Omental fat pad (tissue), 4 donors: Measurements from ENCODE around the gene INTS1. TPM values are rescaled to one million over a fixed set of nuclear protein-coding genes. Genes with fewer than 3 reads are reported as not detected.

ENCODE experiments used
- ATAC-seq: fragments of 150-250 bp; one replicate; pipeline ENCODE4 v1.9.1; 2016; ENCODE audit warnings: mild to moderate bottlenecking, moderate library complexity; ENCODE audit not compliant: low FRiP score
- DNase-seq: peaks from one replicate; pipeline ENCODE4 v3.0.0-alpha.2; 2019; ENCODE audit warnings: low spot score
- total RNA-seq, 4 donors: library from RNA; depleted of rRNA; stranded (reverse); fragments of >200 nt; gene quantifications; one replicate each; pipeline ENCODE4 v1.1.0, GENCODE V29; 2016
- TF ChIP-seq, protein P1 (sequence below), 3 donors: fragments of 450-650 bp; IDR thresholded peaks; one replicate each; pipeline ENCODE4 v1.5.1; 2016 to 2017; ENCODE audit warnings: antibody characterized with exemption in 3 of 3, mild to moderate bottlenecking in 3 of 3, moderate library complexity in 2 of 3

INTS1 gene
- total RNA-seq, 4 donors from 2014 or later = 22.4 to 39.4 (median 32.0) TPM

DNA sequence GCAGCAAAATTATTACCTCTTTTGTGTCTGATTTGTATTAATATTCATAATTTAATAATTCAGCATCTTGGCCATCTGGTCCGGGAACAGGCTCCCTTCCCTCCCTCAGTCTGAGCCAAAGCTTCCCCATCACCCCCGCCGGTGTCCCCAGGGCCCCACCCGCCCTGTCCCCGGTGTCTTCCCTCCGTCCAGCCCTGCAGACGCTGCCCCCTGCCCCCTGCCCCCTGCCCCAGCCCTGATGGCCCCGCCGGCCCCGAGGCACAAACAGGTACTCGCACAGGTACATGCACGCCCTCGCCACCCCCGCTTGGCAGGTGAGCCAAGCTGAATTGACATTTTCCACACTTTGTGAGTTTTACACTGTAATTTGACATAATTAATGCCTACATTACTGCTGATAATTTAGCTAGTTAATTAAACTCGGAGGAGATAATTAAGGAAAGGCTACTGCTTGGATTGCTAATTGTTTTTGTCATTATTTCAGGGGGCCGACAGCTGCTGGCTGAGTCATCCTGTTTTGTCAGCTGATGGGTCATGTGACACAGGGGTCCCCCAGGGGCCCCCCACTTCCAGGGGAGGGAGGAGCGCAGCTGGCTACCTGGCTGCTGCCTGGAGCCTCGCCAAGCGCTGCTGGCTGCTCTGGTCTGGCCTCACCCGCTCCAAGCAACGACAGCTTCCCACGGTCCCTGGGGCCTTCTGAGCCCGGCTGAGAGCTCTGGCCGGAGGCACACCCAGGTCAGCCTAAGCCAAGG lies 81.5 kb downstream of the INTS1 start:
- ATAC-seq (no peak), DNase-seq (no peak)
- TF ChIP-seq, protein P1, sequence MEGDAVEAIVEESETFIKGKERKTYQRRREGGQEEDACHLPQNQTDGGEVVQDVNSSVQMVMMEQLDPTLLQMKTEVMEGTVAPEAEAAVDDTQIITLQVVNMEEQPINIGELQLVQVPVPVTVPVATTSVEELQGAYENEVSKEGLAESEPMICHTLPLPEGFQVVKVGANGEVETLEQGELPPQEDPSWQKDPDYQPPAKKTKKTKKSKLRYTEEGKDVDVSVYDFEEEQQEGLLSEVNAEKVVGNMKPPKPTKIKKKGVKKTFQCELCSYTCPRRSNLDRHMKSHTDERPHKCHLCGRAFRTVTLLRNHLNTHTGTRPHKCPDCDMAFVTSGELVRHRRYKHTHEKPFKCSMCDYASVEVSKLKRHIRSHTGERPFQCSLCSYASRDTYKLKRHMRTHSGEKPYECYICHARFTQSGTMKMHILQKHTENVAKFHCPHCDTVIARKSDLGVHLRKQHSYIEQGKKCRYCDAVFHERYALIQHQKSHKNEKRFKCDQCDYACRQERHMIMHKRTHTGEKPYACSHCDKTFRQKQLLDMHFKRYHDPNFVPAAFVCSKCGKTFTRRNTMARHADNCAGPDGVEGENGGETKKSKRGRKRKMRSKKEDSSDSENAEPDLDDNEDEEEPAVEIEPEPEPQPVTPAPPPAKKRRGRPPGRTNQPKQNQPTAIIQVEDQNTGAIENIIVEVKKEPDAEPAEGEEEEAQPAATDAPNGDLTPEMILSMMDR (IDR thresholded peaks at IDR 0.05) = no peak

DNA sequence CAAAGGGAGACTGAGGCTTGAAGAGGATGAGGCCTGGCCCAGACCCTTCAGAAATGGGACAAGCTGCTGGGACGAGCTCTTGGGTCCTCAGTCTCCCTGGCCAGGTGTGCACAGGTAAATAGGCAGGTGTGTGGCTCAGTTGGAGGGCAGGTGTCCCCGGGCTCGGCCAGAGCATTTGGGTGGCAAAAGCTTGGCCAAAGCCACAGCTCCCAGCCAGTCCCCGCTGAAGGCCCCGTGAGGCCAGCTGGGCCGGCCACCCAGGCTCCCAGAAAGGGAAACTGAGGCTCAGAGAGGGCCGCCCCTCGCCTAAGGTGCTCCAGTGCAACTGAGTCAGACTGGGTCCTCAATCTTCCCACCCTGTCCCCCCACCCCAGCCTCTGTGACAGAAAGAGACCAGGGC lies 82.2 kb downstream of the INTS1 start:
- ATAC-seq (no peak), DNase-seq (no peak)
- TF ChIP-seq, protein P1 (IDR thresholded peaks at IDR 0.05) = no peak

DNA sequence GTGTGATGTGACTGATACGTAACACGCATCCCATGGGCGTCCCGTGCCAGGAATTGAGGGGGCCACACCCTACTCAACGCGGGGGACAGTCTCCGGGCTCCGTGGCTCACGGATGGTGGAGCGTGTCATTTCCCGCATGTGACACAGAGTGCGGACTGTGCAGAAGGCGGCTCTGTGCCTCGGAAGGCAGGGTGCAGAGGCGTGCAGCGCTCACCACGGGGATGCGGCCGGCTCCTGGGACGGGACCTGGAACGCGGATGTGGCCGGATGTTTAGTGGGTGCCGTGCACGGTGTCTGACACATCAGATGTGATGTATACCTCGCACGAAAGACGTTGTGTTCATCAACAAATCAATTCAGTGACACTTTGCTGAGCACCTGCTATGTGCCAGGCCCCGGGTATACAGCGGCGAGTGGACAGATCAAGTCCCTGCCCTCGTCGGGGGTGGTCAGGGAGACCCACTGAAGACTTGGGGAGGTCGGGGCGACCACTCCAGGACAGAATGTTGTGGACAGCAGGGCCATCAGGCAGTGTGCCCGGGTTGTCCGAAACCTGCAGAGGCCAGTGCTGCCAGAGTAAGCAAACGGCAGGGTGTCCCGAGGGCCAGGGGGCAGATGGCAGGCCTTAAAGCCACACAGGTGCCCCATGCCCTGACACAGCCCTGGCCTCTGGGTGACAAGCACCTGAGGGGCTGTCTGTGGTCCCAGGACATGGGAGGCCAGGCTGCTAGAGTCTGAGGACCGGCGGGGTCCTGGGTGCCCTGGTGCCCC lies 83.0 kb downstream of the INTS1 start:
- ATAC-seq (no peak), DNase-seq (no peak)
- TF ChIP-seq, protein P1 (IDR thresholded peaks at IDR 0.05) = no peak

Other genes starting within 250 kb of the INTS1 start
- 10 to 100 TPM in 2 of 4 donors, 1 to 10 TPM in 2; 4.4 to 16.6 (median 9.3) TPM for gene MICALL2, start 44.9 kb downstream of the INTS1 start, total RNA-seq
- gene MAFK, start 26.3 kb upstream of the INTS1 start, total RNA-seq = 10 to 100 TPM; 30.7 to 57.6 (median 32.7) TPM
- 1 to 10 TPM in 1 of 4 donors, under 1 TPM in 2, not detected in 1; 0.19 to 3.1 (median 0.32) TPM for gene TMEM184A, start 51.8 kb upstream of the INTS1 start, total RNA-seq
- 10 to 100 TPM; 22.0 to 37.7 (median 28.4) TPM for gene PSMG3, start 65.6 kb upstream of the INTS1 start, total RNA-seq
- gene ELFN1, start 165.9 kb upstream of the INTS1 start, total RNA-seq = 1 to 10 TPM; 3.8 to 6.0 (median 4.1) TPM